Stimulated activated CD4-positive, alpha-beta T cell treated with anti-CD3 and anti-CD28 coated beads, Interleukin-1b, Interleukin-23, amount 100 ng/mL, for 4 hours (primary cell): ENCODE results near the gene TWNK.

Experiments used
- DNase-seq, 2 donors: peaks; one replicate each; pipeline ENCODE4 v3.0.0-alpha.2; 2020; ENCODE audit warnings: low read depth in 2 of 2

The TWNK gene

DNA sequence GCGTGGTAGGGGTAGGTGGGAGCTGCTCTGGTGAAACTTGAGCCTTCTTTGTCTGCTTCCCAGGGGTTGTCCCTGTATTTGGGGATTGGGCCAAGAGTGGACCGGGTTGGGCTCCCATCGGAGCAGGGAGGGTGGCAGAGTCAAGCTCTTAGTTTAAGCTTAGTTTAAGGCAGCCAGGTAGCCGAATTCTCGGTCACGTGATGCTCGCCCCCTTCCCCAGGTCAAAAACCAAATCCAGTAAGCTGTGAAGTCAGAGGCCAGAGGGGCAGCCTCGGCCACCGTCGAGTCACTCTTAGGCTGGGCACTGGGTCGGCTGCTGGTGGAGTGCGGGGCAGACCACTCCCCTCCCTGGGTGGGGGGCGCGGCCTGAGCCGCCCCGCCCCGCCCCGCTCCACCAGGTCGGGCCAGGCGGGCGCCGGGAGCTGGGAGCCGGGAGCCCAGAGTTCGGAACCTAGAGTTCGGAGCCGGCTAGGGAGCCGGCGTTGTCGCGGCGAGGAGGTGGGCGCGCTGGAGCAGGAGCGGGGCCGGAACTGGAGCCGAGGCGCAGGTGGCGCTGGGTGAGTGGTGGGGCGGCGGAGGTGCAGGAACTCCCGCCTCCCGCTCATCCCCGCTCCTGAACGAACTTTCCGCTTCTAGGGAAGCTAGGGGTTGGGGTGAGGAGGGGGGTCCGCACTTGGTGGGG lies 9.5 kb downstream of the TWNK start:
- DNase-seq = peak in 1 of 2 donors; percentile 40

DNA sequence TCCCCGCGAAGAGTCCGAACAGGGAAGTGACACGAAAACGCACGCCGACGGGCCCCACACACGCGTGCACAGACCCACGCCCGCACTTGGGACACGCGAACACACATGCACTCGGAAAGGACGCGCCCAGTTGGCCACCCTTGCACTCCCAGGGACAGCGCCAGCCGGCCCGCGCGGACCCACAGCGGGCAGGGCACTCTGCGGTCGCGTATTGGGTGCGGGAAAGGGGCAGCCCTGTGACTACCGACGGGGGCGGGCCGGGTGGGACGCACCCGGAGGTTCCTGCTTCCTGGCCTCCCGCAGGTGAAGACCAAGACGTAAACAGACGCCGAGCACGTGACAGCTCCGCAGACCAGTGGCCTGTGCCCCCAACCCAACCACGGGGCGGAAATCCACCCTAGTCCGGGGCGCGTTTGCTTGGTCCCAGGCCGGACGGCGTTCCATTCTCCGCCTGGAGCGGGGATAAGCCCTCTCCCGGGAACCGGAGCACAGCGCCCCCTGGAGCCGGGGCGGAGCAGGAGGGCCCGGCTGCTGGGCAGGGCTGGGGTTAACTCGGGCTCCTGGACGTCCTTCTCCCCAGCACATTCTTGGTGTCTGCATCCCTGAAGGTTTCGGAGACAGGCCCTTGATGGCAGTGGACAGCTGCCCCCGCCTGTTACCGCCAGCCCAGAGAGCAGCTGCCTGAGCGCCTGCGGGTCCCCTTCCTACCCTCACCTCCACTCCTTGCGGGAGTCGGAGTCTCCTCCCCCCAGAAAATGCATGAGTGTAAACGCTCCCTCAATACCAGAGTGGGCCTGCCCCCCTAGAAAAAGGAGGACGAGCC lies 10.2 kb downstream of the TWNK start:
- peak; percentile 55 to 66 for DNase-seq

- DNase-seq = peak; percentile 55 to 58
These were observed 11.0 kb downstream of the TWNK start for GRCh38 chr10:100998183-100998990.

DNA sequence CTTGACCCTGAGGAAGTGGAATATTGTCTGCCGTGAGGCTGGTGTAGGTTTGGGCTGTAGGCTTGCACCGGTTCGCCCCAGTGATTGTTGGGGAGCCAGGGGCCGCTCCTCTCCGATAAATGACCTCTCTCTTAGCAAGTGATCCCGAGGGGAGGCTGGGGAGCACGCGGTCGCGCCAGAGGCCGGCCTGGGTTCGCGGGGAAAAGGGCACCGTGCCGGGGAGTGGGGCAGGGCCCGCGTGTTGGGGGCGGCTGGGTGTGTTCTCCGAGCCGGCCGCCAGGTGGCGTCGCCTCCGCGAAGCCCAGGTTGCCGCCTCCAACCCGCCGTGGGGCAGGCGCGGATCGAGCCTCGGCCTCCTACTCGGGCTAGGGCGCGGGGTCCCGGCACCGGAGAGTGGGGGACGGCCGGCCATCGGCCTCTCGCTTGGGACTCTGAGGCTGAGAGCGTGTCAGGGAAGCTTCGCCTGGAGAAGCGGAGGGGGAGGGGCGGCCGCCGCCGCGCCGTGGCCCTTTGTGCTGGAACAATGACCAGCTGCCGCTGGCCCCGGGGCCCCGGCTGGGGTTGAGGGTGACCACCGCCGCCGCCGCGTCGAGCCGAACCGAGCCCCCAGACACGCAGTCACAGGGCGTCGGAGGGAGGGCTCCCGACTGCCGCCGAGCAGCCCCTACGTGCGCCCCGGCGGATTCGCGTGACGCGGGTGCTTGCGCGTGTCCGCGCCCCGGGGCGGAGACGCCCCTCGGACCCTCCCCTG lies 11.8 kb downstream of the TWNK start:
- peak; percentile 67 to 74 for DNase-seq

GRCh38 chr10:100999742-101000126 lies 12.4 kb downstream of the TWNK start, which contains the start of gene LZTS2:
Gene LZTS2, plus strand, starts transcription at chr10:100999808. Its CDS starts 2,731 bp downstream, at chr10:101002539.
- no peak for DNase-seq

- DNase-seq = no peak
These were observed 13.0 kb downstream of the TWNK start for GRCh38 chr10:101000127-101000914.

- no peak for DNase-seq
These were observed 13.7 kb downstream of the TWNK start for GRCh38 chr10:101000915-101001658.

DNA sequence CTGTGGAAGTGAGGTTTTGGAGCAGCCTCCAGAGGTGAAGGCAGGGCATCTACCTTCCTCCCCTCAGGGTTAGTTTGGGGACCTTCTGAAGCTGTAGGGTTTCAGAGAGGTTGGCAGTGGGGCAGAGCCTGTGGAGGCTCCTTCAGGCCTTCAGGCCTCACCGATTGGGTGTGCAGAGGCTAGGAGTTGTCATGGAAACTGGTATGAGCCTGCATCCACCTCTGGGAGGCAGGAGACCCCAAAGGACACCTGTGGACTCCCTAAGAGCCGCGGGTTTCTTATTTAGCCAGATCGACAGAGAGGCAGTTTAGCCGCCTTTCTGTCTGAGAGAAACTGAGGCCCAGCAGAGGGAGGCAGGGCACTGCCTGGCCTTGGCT lies 14.3 kb downstream of the TWNK start:
- no peak for DNase-seq

DNA sequence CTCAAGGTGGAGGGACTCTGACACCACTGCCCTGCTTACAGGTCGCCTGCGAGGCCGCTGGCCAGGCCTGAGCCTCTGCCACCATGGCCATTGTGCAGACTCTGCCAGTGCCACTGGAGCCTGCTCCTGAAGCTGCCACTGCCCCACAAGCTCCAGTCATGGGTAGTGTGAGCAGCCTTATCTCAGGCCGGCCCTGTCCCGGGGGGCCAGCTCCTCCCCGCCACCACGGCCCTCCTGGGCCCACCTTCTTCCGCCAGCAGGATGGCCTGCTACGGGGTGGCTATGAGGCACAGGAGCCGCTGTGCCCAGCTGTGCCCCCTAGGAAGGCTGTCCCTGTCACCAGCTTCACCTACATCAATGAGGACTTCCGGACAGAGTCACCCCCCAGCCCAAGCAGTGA lies 15.1 kb downstream of the TWNK start:
- no peak for DNase-seq

GRCh38 chr10:101003639-101004206 lies 16.4 kb downstream of the TWNK start:
- DNase-seq = no peak

- DNase-seq = no peak
These were observed 18.0 kb downstream of the TWNK start for GRCh38 chr10:101005361-101005760.

DNA sequence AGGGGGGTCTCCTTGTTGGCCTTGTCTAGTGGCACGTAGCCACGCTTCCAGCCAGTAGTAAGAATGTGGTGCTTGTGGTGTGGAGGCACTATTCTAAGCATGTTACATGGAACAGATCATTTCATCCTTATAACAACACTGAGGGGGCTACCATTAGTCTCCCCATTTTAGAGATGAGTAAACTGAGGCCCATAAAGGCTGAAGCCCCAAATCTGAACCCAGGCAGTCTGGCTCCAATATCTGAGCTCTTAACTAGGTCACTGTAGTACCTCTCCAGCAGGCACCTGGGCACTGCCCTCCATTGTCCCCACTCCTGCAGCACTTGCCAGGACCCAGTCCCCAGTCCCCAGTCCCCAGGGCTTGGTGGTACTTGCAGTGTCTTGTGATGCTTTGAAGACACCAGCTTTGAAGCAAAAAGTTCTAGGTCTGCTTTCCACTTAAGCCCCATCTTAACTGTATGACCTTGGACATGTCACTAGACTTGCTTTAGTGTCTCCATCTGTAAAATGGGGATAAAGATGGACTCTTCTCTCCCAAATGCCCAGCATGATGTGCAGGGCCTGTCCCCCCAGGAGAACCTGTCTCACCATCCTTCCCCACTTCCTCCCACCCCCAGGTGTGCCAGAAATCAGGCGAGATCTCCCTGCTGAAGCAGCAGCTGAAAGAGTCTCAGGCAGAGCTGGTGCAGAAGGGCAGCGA lies 18.7 kb downstream of the TWNK start:
- no peak for DNase-seq

DNA sequence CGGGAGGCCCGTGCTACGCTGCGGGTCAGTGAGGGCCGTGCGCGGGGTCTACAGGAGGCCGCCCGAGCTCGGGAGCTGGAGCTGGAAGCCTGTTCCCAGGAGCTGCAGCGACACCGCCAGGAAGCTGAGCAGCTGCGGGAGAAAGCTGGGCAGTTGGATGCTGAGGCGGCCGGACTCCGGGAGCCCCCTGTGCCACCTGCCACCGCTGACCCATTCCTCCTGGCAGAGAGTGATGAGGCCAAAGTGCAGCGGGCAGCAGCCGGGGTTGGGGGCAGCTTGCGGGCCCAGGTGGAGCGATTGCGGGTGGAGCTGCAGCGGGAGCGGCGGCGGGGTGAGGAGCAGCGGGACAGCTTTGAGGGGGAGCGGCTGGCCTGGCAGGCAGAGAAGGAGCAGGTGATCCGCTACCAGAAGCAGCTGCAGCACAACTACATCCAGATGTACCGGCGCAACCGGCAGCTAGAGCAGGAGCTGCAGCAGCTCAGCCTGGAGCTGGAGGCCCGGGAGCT lies 19.3 kb downstream of the TWNK start:
- no peak for DNase-seq

DNA sequence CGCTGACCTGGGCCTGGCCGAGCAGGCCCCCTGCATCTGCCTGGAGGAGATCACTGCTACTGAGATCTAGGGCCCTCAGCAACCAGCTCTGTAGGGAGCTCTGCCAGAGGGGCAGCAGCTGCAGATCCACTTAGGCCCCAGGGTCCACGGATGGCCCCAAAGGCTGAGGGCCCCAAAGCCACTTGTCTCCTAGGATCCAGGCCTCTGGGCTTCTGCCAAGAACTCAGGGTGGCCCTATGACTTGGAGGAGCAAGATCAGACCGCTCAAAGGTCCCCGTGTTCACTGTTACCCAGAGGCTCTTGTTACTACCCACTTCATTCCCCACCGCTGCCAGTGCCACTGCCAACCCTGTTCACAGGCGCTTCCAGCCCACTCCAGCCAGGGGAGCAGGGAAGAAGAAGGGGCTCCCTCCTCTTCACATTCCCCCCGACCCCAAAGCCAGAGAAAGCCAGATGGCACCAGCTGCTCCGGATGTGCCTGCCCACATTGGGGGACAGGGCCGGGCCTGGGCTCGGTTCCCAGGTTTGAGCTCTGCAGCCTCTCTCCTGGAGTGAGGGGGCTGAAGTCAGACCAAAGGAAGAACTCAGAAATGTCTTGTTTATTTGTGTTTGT lies 19.9 kb downstream of the TWNK start:
- no peak for DNase-seq

- DNase-seq = no peak
These were observed 20.8 kb downstream of the TWNK start for GRCh38 chr10:101007915-101008822.

DNA sequence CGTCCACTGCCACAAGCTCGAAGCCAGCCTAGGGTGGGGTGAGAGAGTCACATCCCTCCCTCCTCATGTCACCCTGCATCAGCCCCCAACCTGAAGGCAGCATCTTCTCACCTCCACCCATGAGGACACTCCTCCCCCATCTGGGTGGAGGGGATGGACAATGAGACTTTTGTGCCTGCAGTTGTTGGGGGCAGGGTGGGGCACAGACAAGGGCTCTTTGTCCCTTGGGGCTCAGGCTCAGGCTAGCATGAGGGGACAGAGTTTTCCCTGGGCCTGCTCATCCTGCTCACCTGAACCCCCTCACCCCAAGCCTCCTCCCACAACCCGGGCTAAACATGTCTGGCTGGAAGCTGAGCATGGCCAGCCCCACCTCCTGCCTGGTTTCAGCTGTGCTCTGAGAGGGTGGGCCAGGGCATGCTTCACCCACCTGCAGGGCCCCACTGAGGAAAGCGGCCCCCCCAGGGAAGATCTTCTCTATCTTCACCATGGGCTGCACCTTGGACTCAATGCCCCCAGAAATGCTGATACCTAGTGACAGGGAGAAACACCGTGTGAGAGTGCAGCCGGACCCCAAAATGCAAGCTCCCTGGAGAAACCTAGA lies 21.6 kb downstream of the TWNK start:
- DNase-seq = no peak

DNA sequence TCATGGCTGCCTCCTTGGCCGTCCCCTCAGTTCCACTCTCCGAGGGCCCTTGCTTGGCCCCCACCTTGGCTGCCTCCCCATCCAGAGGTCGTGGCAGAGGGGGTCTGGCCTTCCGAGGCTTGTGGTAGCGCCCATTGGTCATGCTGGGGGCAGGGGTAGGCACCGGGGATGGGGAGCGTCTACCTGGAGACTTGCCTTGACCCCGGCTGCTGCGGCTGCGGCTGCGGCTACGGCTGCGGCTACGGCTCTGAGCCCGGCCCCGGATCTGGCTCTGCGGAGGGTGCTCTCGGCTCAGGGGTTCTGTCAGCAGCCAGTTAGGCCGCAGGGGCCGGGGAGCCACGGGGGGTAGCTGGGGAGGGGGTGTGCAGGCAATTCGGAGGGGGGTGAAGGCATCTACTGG lies 23.0 kb downstream of the TWNK start:
- no peak for DNase-seq
